HepG2 (cell line): ENCODE data around the gene CD14. TPM values are rescaled to one million over a fixed set of nuclear protein-coding genes. Genes with fewer than 3 reads are reported as not detected.

Experiments used
- ARNTL ChIP-seq: sonication (generic); formaldehyde crosslinking; IDR thresholded peaks from 2 replicates; pipeline ENCODE4 v1.4.0; 2020; ENCODE audit warnings: mild to moderate bottlenecking, missing genetic modification reagents
- BHLHE40 ChIP-seq: IDR thresholded peaks from 2 replicates; pipeline ENCODE4 v1.6.1; 2011; ENCODE audit warnings: low read length, improper control_type of control experiment
- CHD2 ChIP-seq: IDR thresholded peaks from 2 replicates; pipeline ENCODE4 v1.6.1; 2011; ENCODE audit warnings: low read depth, low read length, improper control_type of control experiment
- ELF3 ChIP-seq: IDR thresholded peaks from 2 replicates; pipeline ENCODE4 v1.6.1; 2016; ENCODE audit warnings: missing genetic modification reagents, missing compliant biosample characterization
- HNF4G ChIP-seq, 2 experiments: sonication (generic) in 1 of 2; formaldehyde crosslinking in 1 of 2; IDR thresholded peaks; 2 replicates each; pipeline versions ENCODE4 v1.4.0 to v1.6.1; 2011 to 2020; ENCODE audit warnings: borderline replicate concordance in 2 of 2, low read depth in 2 of 2, mild to moderate bottlenecking in 2 of 2, low read length in 1 of 2, missing genetic modification reagents in 1 of 2, moderate library complexity in 1 of 2
- JARID2 ChIP-seq: sonication (generic); formaldehyde crosslinking; IDR thresholded peaks from 2 replicates; pipeline ENCODE4 v1.8.1; 2023; ENCODE audit warnings: missing genetic modification reagents, inconsistent platforms; ENCODE audit not compliant: insufficient replicate concordance
- KDM1A ChIP-seq: IDR thresholded peaks from 2 replicates; pipeline ENCODE4 v1.6.1; 2016; ENCODE audit warnings: missing compliant biosample characterization
- MAZ ChIP-seq, 2 experiments: sonication (generic) in 1 of 2; formaldehyde crosslinking in 1 of 2; IDR thresholded peaks; 2 replicates each; pipeline versions ENCODE4 v1.5.0 to v1.6.1; 2012 to 2020; ENCODE audit warnings: low read depth in 2 of 2, mild to moderate bottlenecking in 2 of 2, borderline replicate concordance in 1 of 2, improper control_type of control experiment in 1 of 2, low read length in 1 of 2, missing genetic modification reagents in 1 of 2, moderate library complexity in 1 of 2
- PHF21A ChIP-seq: sonication (generic); formaldehyde crosslinking; IDR thresholded peaks from 2 replicates; pipeline ENCODE4 v1.5.0; 2020; ENCODE audit warnings: mild to moderate bottlenecking, missing genetic modification reagents
- RXRB ChIP-seq: IDR thresholded peaks from 2 replicates; pipeline ENCODE4 v1.6.1; 2016; ENCODE audit warnings: borderline replicate concordance, missing genetic modification reagents, missing compliant biosample characterization
- SALL2 ChIP-seq: sonication (generic); formaldehyde crosslinking; IDR thresholded peaks from 2 replicates; pipeline ENCODE4 v1.8.1; 2023; ENCODE audit warnings: mild to moderate bottlenecking, missing genetic modification reagents, inconsistent platforms
- TBX2 ChIP-seq: sonication (generic); formaldehyde crosslinking; IDR thresholded peaks from 2 replicates; pipeline ENCODE4 v1.5.0; 2020; ENCODE audit warnings: missing genetic modification reagents, mild to moderate bottlenecking, borderline replicate concordance
- TCF12 ChIP-seq, 2 experiments: fragments of 450-650 bp in 1 of 2; sonication (generic) in 1 of 2; formaldehyde crosslinking in 1 of 2; IDR thresholded peaks; 2 replicates each; pipeline versions ENCODE4 v1.6.1 to v1.8.0; 2017 to 2022; ENCODE audit warnings: antibody characterized with exemption in 1 of 2, mild to moderate bottlenecking in 1 of 2, missing genetic modification reagents in 1 of 2, moderate library complexity in 1 of 2
- ZBTB42 ChIP-seq: sonication (generic); formaldehyde crosslinking; IDR thresholded peaks from 2 replicates; pipeline ENCODE4 v1.5.0; 2020; ENCODE audit warnings: mild to moderate bottlenecking, missing genetic modification reagents
- ZEB1 ChIP-seq: IDR thresholded peaks from 2 replicates; pipeline ENCODE4 v1.6.1; 2012; ENCODE audit warnings: mild to moderate bottlenecking, low read depth, inconsistent platforms; ENCODE audit not compliant: insufficient replicate concordance
- ZNF282 ChIP-seq: fragments of 450-650 bp; IDR thresholded peaks from 2 replicates; pipeline ENCODE4 v1.6.1; 2018; ENCODE audit not compliant: partially characterized antibody
- ZNF296 ChIP-seq: sonication (generic); formaldehyde crosslinking; conservative IDR thresholded peaks from 2 replicates; pipeline ENCODE4 v1.5.0; 2020; ENCODE audit warnings: mild to moderate bottlenecking, missing genetic modification reagents
- ZNF350 ChIP-seq: sonication (generic); formaldehyde crosslinking; IDR thresholded peaks from 2 replicates; pipeline ENCODE4 v1.4.0; 2020; ENCODE audit warnings: mild to moderate bottlenecking, low read depth, missing genetic modification reagents, borderline replicate concordance
- ZNF703 ChIP-seq: sonication (generic); formaldehyde crosslinking; IDR thresholded peaks from 2 replicates; pipeline ENCODE4 v1.5.1; 2020; ENCODE audit warnings: missing genetic modification reagents, mild to moderate bottlenecking, moderate library complexity, borderline replicate concordance
- polyA plus RNA-seq, 8 experiments: library from polyadenylated mRNA; depleted of rRNA in 3 of 8; stranded (reverse) in 7 of 8; unstranded in 1 of 8; fragments of >200 nt; fragmentation: Illumina TruSeq in 4 of 8; extraction: Trizol in 4 of 8; gene quantifications; 2 replicates each; pipeline versions ENCODE4 v1.2.1 to v1.2.3, GENCODE V29; 2011 to 2016; ENCODE audit warnings: low read depth in 4 of 8, missing spikeins in 1 of 8, mixed read lengths in 1 of 8; ENCODE audit not compliant: insufficient read depth in 1 of 8
- total RNA-seq, 5 experiments: library from RNA; depleted of rRNA; stranded (reverse); fragments of >200 nt; fragmentation: Illumina TruSeq; extraction: Trizol; gene quantifications; 2 replicates each; pipeline ENCODE4 v1.2.3, GENCODE V29; 2016; ENCODE audit warnings: low read depth in 1 of 5
- TF ChIP-seq, protein P1 (sequence below): sonication (generic); formaldehyde crosslinking; IDR thresholded peaks from 2 replicates; pipeline ENCODE4; 2020; ENCODE audit warnings: missing genetic modification reagents, mild to moderate bottlenecking, borderline replicate concordance

CD14 gene
- total and polyA plus RNA-seq, 2 of the 13 experiments (the other 11 are each of a cell fraction or from before 2014, with no cell fraction given) = 1.7 to 4.7 TPM

DNA sequence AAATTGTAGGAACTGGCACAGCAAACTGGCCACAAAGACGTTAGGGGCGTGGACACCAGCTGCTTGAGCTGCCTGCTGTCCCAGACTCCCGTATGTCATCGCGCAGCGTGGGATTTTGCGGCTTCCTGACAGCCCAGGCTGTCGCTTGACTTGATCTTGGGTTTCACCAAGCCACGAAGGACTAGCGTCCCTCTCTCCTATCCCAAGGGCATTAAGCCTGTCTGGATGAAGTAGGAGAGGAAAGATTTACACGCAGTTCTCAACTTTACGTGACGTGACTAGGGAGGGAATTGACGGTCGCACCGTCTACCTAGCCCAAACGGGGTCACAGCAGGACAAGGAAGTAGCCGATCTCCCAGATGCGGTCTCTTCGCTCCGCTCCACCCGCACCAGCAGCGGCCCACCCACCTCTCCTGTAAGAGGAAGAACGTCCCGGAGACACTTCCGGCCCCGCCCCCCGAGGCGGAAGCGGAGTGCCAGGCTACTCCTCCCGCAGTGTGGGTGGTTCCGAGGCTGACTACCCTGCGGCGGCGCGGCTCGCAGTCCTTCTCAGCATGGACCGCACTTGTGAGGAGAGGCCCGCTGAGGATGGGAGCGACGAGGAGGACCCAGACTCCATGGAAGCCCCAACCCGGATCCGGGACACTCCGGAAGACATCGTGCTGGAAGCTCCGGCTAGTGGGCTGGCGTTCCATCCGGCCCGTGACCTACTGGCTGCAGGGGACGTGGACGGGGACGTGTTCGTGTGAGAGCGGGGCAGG lies 31.6 kb upstream of the CD14 start, which contains the start of gene WDR55 (continued):
- peak; percentile 96 for TF ChIP-seq RXRB (CRISPR knock-in tag)
- no peak for TF ChIP-seq KDM1A
- TF ChIP-seq BHLHE40 = 0 out of 2 replicates have a peak, but pooled peaks have one; percentile 39
- TF ChIP-seq ZBTB42 (CRISPR knock-in tag) = 0 out of 2 replicates have a peak, but pooled peaks have one; percentile 46
- no peak for TF ChIP-seq HNF4G (IDR thresholded peaks at IDR 0.05; ENCODE audit: borderline replicate concordance, low read depth, low read length)
- TF ChIP-seq HNF4G (CRISPR knock-in tag; IDR thresholded peaks at IDR 0.05; ENCODE audit: borderline replicate concordance, low read depth) = no peak; the same call in 1 of the 2 replicates
- TF ChIP-seq CHD2 = 0 out of 2 replicates have a peak, but pooled peaks have one; percentile 33
- TF ChIP-seq, protein P1, sequence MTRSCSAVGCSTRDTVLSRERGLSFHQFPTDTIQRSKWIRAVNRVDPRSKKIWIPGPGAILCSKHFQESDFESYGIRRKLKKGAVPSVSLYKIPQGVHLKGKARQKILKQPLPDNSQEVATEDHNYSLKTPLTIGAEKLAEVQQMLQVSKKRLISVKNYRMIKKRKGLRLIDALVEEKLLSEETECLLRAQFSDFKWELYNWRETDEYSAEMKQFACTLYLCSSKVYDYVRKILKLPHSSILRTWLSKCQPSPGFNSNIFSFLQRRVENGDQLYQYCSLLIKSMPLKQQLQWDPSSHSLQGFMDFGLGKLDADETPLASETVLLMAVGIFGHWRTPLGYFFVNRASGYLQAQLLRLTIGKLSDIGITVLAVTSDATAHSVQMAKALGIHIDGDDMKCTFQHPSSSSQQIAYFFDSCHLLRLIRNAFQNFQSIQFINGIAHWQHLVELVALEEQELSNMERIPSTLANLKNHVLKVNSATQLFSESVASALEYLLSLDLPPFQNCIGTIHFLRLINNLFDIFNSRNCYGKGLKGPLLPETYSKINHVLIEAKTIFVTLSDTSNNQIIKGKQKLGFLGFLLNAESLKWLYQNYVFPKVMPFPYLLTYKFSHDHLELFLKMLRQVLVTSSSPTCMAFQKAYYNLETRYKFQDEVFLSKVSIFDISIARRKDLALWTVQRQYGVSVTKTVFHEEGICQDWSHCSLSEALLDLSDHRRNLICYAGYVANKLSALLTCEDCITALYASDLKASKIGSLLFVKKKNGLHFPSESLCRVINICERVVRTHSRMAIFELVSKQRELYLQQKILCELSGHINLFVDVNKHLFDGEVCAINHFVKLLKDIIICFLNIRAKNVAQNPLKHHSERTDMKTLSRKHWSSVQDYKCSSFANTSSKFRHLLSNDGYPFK = peak; percentile 95
- no peak for TF ChIP-seq ZEB1
- TF ChIP-seq ZNF282 = no peak
- TF ChIP-seq SALL2 (CRISPR knock-in tag) = no peak; the same call in 1 of the 2 replicates
- 0 out of 2 replicates have a peak, but pooled peaks have one; percentile 28 for TF ChIP-seq ZNF703 (CRISPR knock-in tag)
- TF ChIP-seq ELF3 (CRISPR knock-in tag) = peak; percentile 98
- TF ChIP-seq TBX2 (CRISPR knock-in tag) = peak; percentile 80
- TF ChIP-seq JARID2 (CRISPR knock-in tag) = no peak
- TF ChIP-seq ARNTL (CRISPR knock-in tag) = no peak
- TF ChIP-seq PHF21A (CRISPR knock-in tag) = peak; percentile 83
- TF ChIP-seq MAZ (IDR thresholded peaks at IDR 0.05; ENCODE audit: borderline replicate concordance, low read depth, low read length) = peak; percentile 89
- TF ChIP-seq MAZ (CRISPR knock-in tag; IDR thresholded peaks at IDR 0.05; ENCODE audit: low read depth) = peak; percentile 93
- no peak for TF ChIP-seq TCF12 (IDR thresholded peaks at IDR 0.05)
- no peak for TF ChIP-seq TCF12 (CRISPR knock-in tag; IDR thresholded peaks at IDR 0.05)
- no peak for TF ChIP-seq ZNF296 (CRISPR knock-in tag)
- peak; percentile 77 for TF ChIP-seq ZNF350
